ENCODE results near the gene CDHR5.

The CDHR5 gene

GRCh38 chr11:621838-622237 is 2.9 kb downstream of the CDHR5 start:
- no peak overlapping the region for H3K4me3 Mint-ChIP-seq
- CTCF ChIA-PET = no interaction called here
- no peaks in the 10 kb centered on the region for H3K36me3 Mint-ChIP-seq
- H3K27me3 Mint-ChIP-seq = peaks cover 30% of the 10 kb centered on the region
- no peak overlapping the region for H3K27ac Mint-ChIP-seq
- H3K4me1 Mint-ChIP-seq = no peaks in the 10 kb centered on the region
- DNase-seq = no peak
- H3K9me3 Mint-ChIP-seq = no peaks in the 10 kb centered on the region

DNA sequence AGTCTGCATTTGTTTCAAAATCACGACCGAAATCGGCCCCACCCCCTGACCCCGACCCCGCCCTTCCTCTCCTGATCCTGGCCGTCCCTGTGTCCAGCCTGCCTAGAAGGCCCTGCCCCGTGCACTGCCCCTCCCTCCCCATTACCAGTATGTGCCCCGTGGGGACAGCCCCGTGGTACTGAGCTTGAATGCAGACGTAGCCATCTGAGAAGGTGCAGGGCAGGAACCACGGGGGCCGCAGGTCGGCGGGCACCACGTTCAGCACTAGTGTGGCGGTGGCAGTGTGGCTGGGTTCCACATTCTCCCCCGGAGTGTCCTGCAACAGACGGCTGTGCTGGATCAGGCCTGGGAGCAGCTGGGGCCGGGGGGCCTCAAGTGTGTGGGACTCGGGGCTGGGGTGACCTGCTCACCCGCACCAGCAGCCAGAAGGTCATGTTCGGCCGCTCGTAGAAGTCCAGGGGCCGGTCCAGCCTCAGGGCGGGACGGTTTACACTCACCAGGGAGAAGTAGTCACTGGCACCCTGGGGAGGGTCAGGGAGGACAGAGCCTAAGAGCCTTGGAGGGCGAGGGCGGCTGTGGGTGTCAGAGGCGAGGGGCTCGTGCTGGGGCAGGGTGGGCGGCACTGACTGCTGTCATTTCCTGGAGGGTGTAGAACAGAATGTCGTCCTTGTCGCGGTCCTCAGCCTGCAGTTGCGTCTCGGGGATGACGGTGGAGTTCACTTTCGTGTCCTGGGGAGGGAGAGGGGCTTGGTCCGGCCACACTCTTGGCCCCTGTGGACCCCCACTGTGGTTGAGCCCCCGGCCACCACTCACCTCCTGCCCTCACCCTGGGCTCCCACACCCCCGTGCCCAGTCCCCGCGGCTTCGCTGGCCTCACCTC is 3.6 kb downstream of the CDHR5 start:
- DNase-seq = no peak
- CTCF ChIA-PET = no interaction called here
- peaks cover 5% of the 10 kb centered on the region for H3K4me1 Mint-ChIP-seq
- H3K27ac Mint-ChIP-seq = no peak overlapping the region
- H3K4me3 Mint-ChIP-seq = no peak overlapping the region
- no peaks in the 10 kb centered on the region for H3K36me3 Mint-ChIP-seq
- peaks cover 26% of the 10 kb centered on the region for H3K27me3 Mint-ChIP-seq
- H3K9me3 Mint-ChIP-seq = no peaks in the 10 kb centered on the region

- CTCF ChIA-PET = no interaction called here
- no peaks in the 10 kb centered on the region for H3K9me3 Mint-ChIP-seq
- H3K4me3 Mint-ChIP-seq = no peak overlapping the region
- H3K27me3 Mint-ChIP-seq = peaks cover 20% of the 10 kb centered on the region
- H3K36me3 Mint-ChIP-seq = no peaks in the 10 kb centered on the region
- no peak overlapping the region for H3K27ac Mint-ChIP-seq
- DNase-seq = no peak
- H3K4me1 Mint-ChIP-seq = peaks cover 9% of the 10 kb centered on the region
Observed at GRCh38 chr11:620201-620600, 4.6 kb downstream of the CDHR5 start.

- peaks cover 9% of the 10 kb centered on the region for H3K4me1 Mint-ChIP-seq
Observed at GRCh38 chr11:619628-620050, 5.1 kb downstream of the CDHR5 start.

GRCh38 chr11:618856-619627 is 5.7 kb downstream of the CDHR5 start:
- peaks cover 15% of the 10 kb centered on the region for H3K4me1 Mint-ChIP-seq
- H3K4me3 Mint-ChIP-seq = no peak overlapping the region
- H3K27ac Mint-ChIP-seq = peak overlapping the region; percentile 5
- H3K9me3 Mint-ChIP-seq = no peaks in the 10 kb centered on the region
- peaks cover 16% of the 10 kb centered on the region for H3K27me3 Mint-ChIP-seq
- peaks cover 5% of the 10 kb centered on the region for H3K36me3 Mint-ChIP-seq
- no peak for DNase-seq
- CTCF ChIA-PET = no interaction called here

More at GRCh38 chr11:619628-620050, 5.1 kb downstream of the CDHR5 start:
- Mint-ChIP-seq H3K36me3 (no peaks in the 10 kb centered on the region), H3K27ac (no peak overlapping the region), H3K9me3 (no peaks in the 10 kb centered on the region), H3K27me3 (peaks cover 15% of the 10 kb centered on the region), H3K4me3 (no peak overlapping the region)
- no peak for DNase-seq
- CTCF ChIA-PET = no interaction called here

- no peak overlapping the region for H3K4me3 Mint-ChIP-seq
- no peaks in the 10 kb centered on the region for H3K9me3 Mint-ChIP-seq
- peaks cover 20% of the 10 kb centered on the region for H3K4me1 Mint-ChIP-seq
- H3K27ac Mint-ChIP-seq = no peak overlapping the region
- DNase-seq = no peak
- H3K27me3 Mint-ChIP-seq = peaks cover 11% of the 10 kb centered on the region
- CTCF ChIA-PET = no interaction called here
- peaks cover 6% of the 10 kb centered on the region for H3K36me3 Mint-ChIP-seq
Observed at GRCh38 chr11:617912-618682, 6.7 kb downstream of the CDHR5 start.

- peaks cover 11% of the 10 kb centered on the region for H3K27me3 Mint-ChIP-seq
- DNase-seq = no peak
- peaks cover 6% of the 10 kb centered on the region for H3K36me3 Mint-ChIP-seq
- H3K27ac Mint-ChIP-seq = no peak overlapping the region
- H3K4me3 Mint-ChIP-seq = no peak overlapping the region
- no peaks in the 10 kb centered on the region for H3K9me3 Mint-ChIP-seq
- peaks cover 20% of the 10 kb centered on the region for H3K4me1 Mint-ChIP-seq
- CTCF ChIA-PET = no interaction called here
Observed at GRCh38 chr11:617199-617911, 7.4 kb downstream of the CDHR5 start.

DNA sequence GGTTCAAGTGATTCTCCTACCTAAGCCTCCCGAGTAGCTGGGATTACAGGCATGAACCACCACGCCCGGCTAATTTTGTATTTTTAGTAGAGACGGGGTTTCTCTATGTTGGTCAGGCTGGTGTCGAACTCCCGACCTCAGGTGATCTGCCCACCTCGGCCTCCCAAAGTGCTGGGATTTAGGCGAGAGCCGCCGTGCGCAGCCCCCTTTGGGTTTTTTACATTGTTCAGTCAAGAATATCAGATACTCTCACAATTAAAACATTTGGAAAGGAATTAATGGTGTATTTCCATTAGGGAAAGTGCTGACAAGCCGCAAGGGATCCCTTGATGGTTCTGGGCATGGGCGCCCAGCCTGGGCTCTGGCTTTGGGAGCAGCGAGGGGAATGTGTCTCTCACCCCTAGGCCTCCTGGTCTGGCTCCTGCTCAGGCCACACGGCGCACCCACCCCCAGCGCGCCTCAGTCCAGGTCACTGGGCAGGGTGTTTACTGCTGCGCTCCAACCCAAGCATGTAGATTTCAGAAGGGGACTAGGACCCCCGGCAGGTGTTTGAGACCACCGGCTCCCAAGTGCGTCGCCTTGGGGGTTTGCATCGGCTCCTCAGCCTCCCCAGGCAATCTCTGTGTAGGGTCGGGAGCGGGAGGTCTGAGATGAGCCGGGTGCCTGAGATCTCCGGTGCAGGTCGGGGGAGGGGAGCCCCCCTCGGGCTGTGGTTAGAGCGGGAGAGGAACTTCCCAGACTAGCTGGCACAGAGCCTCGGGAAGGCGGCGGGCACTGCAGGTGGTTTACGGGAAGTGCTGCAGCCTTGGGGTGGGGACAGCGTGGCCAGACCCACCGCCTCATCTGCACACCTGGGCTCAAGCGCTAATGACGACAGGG is 8.2 kb downstream of the CDHR5 start:
- Mint-ChIP-seq H3K27ac (peak overlapping the region; percentile 96), H3K27me3 (peaks cover 11% of the 10 kb centered on the region), H3K4me3 (peak overlapping the region; percentile 89), H3K9me3 (no peaks in the 10 kb centered on the region), H3K4me1 (peaks cover 24% of the 10 kb centered on the region), H3K36me3 (peaks cover 10% of the 10 kb centered on the region)
- CTCF ChIA-PET = no interaction called here
- DNase-seq = no peak

DNA sequence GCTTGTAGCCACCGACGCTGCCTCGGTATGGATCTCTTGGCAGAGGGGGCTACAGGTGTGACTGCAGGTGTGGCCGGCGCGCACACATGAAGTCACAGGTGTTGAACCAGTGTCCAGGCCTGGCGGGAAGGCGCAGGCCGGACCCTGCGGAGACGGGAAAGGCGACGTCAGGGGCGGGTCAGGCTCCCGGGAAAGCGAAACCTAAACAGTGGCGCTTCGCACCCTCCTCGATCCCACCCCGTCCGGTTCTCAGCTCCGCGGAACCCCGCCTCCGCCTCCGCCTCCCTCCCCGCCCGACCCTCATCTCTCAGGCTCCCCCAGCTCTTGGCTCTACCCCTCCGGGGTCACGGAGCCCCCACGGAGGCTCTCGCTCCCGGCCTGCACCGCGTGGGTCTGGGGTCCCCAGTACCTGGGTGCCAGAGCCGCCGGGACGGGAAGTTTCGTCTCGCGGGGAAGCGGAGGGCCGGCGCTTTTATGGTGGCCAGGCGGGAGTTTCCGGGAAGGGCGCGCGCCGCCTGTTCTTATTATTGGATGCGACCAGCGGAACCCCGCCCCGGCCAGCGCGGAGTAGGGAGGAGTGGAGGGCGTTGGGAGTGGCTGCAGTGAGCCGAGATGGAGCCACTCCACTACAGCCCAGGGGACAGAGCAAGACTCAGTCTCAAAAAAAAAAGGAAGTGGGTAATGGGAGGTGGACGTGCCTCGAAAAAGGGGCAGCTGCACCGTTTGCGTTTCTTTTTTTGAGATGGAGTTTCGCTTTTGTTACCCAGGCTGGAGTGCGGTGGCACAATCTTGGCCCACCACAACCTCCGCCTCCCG is 9.0 kb downstream of the CDHR5 start, which contains the start of gene IRF7:
Gene IRF7 (minus strand): TSS at position 447 of the 816 bp plus-strand sequence. CDS start 586 bp downstream, outside the sequence.
- DNase-seq = peak; percentile 94
- no peaks in the 10 kb centered on the region for H3K9me3 Mint-ChIP-seq
- peaks cover 11% of the 10 kb centered on the region for H3K27me3 Mint-ChIP-seq
- peaks cover 24% of the 10 kb centered on the region for H3K4me1 Mint-ChIP-seq
- peak within 1 kb of the TSS; percentile 89 for H3K4me3 Mint-ChIP-seq
- H3K27ac Mint-ChIP-seq = peak within 1 kb of the TSS; percentile 96
- CTCF ChIA-PET = interaction anchor here (0.8 kb wide), 1 partner anchor 61 kb away, joined by 3 read pairs; no protein-coding TSS in a partner anchor
- peaks cover 12% of the 10 kb centered on the region for H3K36me3 Mint-ChIP-seq

GRCh38 chr11:614623-615503 is 9.9 kb downstream of the CDHR5 start:
- no peak for DNase-seq
- CTCF ChIA-PET = interaction anchor here (0.8 kb wide), 1 partner anchor 60 kb away, joined by 3 read pairs; no protein-coding TSS in a partner anchor
- Mint-ChIP-seq H3K27me3 (peaks cover 11% of the 10 kb centered on the region), H3K36me3 (peaks cover 14% of the 10 kb centered on the region), H3K4me3 (peak overlapping the region; percentile 89), H3K4me1 (peaks cover 24% of the 10 kb centered on the region), H3K27ac (peak overlapping the region; percentile 96), H3K9me3 (no peaks in the 10 kb centered on the region)

- CTCF ChIA-PET = no interaction called here
- Mint-ChIP-seq H3K27ac (peak overlapping the region; percentile 96), H3K4me3 (peak overlapping the region; percentile 89), H3K4me1 (peaks cover 24% of the 10 kb centered on the region), H3K36me3 (peaks cover 14% of the 10 kb centered on the region), H3K27me3 (peaks cover 11% of the 10 kb centered on the region), H3K9me3 (no peaks in the 10 kb centered on the region)
- DNase-seq = no peak
Observed at GRCh38 chr11:614021-614622, 10.6 kb downstream of the CDHR5 start.
